Measurements from ENCODE around the gene LRRC3B. TPM values are rescaled to one million over a fixed set of nuclear protein-coding genes. Genes with fewer than 3 reads are reported as not detected.

Gene LRRC3B
- total RNA-seq, 1 donor from 2014 or later, result 9.6 TPM

DNA sequence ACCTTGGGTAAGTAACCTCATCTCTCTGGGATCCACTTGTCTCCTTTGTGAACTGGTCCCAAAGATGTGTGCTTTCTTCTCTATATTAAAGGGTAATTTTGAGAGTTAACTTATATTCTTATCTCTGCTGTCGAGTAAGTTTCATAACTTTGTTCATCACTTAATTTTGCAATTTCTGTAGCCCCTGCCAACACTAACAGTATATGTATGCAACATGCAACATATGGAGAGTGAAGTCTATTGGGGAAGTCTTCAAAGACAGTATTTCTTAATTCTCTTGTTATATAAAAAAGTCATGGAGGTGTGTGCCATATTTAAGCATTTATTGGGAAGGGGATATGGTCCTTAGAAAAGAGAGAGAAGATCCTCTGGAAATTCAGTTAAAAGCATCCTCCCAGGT, 85.9 kb downstream of the LRRC3B start:
- no peak for DNase-seq (ENCODE audit: low spot score)

GRCh38 chr3:26712211-26713026, 89.8 kb downstream of the LRRC3B start:
- peak; percentile 72 for DNase-seq (ENCODE audit: low spot score)

DNA sequence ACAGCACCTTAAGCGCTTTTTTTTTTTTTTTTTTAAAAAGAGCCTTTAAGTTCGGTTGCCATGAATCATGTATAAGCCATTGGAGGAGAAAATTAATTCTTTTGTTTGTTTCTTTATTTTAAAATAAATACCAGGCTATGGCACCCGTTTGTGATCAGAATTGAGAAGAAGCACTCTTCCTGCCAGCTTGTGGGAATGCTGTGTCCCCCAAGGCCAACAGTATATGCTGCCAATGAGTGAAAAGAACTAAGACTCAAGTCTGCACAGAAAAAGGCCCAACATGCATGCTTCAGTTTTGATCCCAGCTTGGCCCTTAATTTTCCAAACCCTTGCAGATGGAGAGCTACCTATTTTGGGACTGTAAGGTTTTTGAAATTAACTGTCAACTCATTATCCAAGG, 90.5 kb downstream of the LRRC3B start:
- no peak for DNase-seq (ENCODE audit: low spot score)

- no peak for DNase-seq (ENCODE audit: low spot score)
These were observed 91.9 kb downstream of the LRRC3B start for GRCh38 chr3:26714485-26714884.

- DNase-seq (ENCODE audit: low spot score), result no peak
These were observed 92.9 kb downstream of the LRRC3B start for GRCh38 chr3:26715431-26715830.

GRCh38 chr3:26718315-26718714, 95.7 kb downstream of the LRRC3B start:
- no peak for DNase-seq (ENCODE audit: low spot score)

DNA sequence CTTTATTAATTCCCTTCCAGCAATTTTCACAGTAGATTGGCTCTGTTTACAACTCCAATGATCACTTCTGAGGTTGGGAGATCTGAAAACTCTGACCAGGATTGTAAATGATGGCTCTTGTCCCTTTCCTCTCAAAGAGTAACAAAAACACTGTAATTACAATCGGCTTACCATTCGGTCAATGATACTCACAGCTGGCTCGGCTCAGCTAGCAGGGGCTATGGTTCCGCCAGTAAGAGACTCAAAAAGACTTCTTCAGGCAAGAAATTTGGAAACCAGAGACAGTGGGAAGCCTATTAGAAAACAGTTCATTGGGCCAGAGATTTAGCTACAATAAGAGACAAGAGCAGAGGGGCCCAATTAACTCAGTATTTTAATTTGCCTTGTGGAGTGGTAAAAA, 96.6 kb downstream of the LRRC3B start:
- no peak for DNase-seq (ENCODE audit: low spot score)

DNA sequence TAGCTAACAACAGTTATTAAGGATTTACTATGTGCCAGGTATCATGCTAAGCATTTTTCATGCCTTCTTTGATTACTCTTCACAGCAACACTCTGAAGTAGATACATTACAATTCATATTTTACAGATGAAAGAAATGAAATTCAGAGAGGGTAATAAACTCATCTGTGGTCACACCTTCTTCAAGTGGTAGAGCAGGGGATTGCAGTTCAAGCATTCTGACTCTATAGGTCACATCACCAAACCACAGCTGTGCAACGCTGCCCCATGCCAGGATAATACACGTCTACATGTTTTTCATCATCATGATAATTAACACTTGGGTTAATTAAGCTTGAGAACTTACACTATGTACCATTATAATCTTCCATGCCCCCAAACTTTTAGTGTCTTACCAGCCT, 98.5 kb downstream of the LRRC3B start:
- DNase-seq (ENCODE audit: low spot score), result no peak

- DNase-seq (ENCODE audit: low spot score), result no peak
These were observed 109.3 kb downstream of the LRRC3B start for GRCh38 chr3:26731843-26732242.

- DNase-seq (ENCODE audit: low spot score), result no peak
These were observed 127.7 kb downstream of the LRRC3B start for GRCh38 chr3:26750263-26750662.

DNA sequence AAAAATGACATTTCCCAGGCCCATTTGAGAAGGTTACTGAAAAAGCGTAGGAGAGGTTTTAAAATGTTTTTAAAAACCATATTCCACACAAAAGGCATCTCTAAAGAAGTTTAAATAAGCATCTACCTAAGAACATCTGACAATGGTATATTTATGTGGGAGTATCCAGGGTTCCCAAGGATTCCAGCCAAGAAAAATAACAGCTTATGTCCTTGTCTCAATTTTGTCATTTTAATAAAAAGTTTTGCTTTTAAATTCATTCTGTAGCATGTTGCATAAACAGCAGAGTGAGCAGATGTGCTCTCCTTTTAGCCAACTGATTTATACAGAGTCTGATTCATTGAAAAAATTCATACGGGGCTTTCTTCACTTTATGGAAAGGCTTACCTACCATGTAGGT, 129.9 kb downstream of the LRRC3B start:
- DNase-seq (ENCODE audit: low spot score), result no peak

- DNase-seq (ENCODE audit: low spot score), result no peak
These were observed 130.5 kb downstream of the LRRC3B start for GRCh38 chr3:26753095-26753494.

- DNase-seq (ENCODE audit: low spot score), result no peak
These were observed 135.4 kb downstream of the LRRC3B start for GRCh38 chr3:26757978-26758377.
